Kidney epithelial cell (primary cell): ENCODE results near the gene FMO2. TPM values are rescaled to one million over a fixed set of nuclear protein-coding genes. Genes with fewer than 3 reads are reported as not detected.

ENCODE experiments used
- DNase-seq: peaks from one replicate; pipeline ENCODE4 v3.0.0-alpha.2; 2010; ENCODE audit warnings: low read depth
- H3K27me3 ChIP-seq: 2 replicates; pipeline ENCODE4 v1.6.0; 2011; ENCODE audit warnings: low read length; ENCODE audit not compliant: control insufficient read depth, insufficient read depth
- H3K36me3 ChIP-seq: 2 replicates; pipeline ENCODE4 v1.5.1; 2011; ENCODE audit warnings: low read length; ENCODE audit not compliant: control insufficient read depth, insufficient read depth
- H3K4me3 ChIP-seq: 2 replicates; pipeline ENCODE4 v1.5.1; 2011; ENCODE audit warnings: low read depth, mild to moderate bottlenecking, control low read depth, low read length
- total RNA-seq: library from RNA; depleted of rRNA; stranded (reverse); fragments of >200 nt; gene quantifications from 2 replicates; pipeline ENCODE4 v1.2.3, GENCODE V29; 2015
- TF ChIP-seq, protein P1 (sequence below): IDR thresholded peaks from 2 replicates; pipeline ENCODE4 v1.5.1; 2011; ENCODE audit warnings: mild to moderate bottlenecking, moderate library complexity, low read length, control low read depth, inconsistent platforms; ENCODE audit not compliant: insufficient read depth, poor library complexity, severe bottlenecking

The FMO2 gene
- total RNA-seq, 1 donor from 2014 or later: not detected

DNA sequence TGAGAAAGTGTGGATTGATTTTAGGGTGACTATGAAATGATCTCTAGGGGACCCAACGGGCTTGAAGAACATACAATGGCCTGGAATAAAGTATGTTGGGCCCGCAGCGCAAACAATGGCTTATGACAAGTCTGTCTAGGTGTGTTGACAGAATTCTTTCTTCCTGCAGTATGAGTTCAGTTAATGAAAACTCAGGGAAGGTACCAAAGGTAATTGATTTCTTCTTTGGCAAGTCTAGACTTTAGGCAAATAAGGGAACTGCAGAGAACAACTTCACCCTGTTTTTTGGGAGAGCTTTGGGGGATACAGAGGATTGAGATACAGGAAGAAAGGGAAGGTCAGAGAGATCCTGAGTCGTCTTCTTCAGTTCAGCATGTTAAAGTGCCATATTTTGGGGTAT, 7.8 kb upstream of the FMO2 start:
- Histone ChIP-seq H3K4me3 (no peak overlapping the region), H3K36me3 (no peaks in the 10 kb centered on the region), H3K27me3 (no peaks in the 10 kb centered on the region)
- no peak for DNase-seq
- TF ChIP-seq, protein P1, sequence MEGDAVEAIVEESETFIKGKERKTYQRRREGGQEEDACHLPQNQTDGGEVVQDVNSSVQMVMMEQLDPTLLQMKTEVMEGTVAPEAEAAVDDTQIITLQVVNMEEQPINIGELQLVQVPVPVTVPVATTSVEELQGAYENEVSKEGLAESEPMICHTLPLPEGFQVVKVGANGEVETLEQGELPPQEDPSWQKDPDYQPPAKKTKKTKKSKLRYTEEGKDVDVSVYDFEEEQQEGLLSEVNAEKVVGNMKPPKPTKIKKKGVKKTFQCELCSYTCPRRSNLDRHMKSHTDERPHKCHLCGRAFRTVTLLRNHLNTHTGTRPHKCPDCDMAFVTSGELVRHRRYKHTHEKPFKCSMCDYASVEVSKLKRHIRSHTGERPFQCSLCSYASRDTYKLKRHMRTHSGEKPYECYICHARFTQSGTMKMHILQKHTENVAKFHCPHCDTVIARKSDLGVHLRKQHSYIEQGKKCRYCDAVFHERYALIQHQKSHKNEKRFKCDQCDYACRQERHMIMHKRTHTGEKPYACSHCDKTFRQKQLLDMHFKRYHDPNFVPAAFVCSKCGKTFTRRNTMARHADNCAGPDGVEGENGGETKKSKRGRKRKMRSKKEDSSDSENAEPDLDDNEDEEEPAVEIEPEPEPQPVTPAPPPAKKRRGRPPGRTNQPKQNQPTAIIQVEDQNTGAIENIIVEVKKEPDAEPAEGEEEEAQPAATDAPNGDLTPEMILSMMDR: no peak

- Histone ChIP-seq H3K36me3 (no peaks in the 10 kb centered on the region), H3K27me3 (no peaks in the 10 kb centered on the region), H3K4me3 (no peak overlapping the region)
- TF ChIP-seq, protein P1: no peak
- no peak for DNase-seq
Measured at GRCh38 chr1:171179318-171180227, 5.5 kb upstream of the FMO2 start.

DNA sequence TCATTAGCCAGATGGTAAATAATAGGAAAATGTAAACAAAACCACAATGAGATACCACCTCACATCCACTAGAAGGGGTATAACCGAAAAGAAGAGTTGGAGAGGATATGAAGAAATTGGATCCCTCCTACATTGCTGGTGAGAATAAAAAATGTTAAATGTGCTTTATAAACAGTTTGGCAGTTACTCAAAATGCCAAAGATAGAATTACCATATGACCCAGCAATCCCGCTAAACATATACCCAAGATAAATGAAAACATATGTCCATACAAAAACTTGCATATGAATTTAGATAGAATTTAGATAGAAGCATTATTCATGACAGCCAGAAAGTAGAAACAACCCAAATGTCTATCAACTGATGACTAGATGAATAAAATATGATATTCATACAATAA, 4.4 kb upstream of the FMO2 start:
- TF ChIP-seq, protein P1: no peak
- Histone ChIP-seq H3K4me3 (no peak overlapping the region), H3K27me3 (no peaks in the 10 kb centered on the region), H3K36me3 (no peaks in the 10 kb centered on the region)
- no peak for DNase-seq

- no peak for DNase-seq
- no peaks in the 10 kb centered on the region for H3K36me3 ChIP-seq
- H3K27me3 ChIP-seq: no peaks in the 10 kb centered on the region
- TF ChIP-seq, protein P1: peak; percentile 74
- H3K4me3 ChIP-seq: no peak overlapping the region
Measured at GRCh38 chr1:171188388-171189266, 3.5 kb downstream of the FMO2 start.

DNA sequence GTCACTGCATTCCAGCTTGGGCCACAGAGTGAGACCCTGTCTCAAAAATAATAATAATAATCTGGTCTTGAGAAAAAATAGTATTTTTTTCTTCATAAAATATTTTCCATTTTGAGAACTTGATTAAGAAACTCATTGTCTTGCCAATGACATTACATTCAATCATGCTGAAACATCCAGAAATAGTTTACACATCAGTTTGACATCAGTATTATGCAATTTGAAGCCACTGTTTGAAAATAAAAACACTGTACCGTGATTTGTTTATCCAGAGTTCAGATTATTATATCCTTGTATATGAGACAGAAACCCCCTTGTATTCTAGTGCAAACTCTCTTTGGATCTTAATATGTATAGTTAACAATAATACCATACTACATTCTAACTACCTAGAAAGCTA, 6.9 kb downstream of the FMO2 start:
- H3K27me3 ChIP-seq: no peaks in the 10 kb centered on the region
- no peak overlapping the region for H3K4me3 ChIP-seq
- DNase-seq: no peak
- TF ChIP-seq, protein P1: no peak
- H3K36me3 ChIP-seq: no peaks in the 10 kb centered on the region
